Endothelial cell of umbilical vein (primary cell): ENCODE results near the gene GSK3A. TPM values are rescaled to one million over a fixed set of nuclear protein-coding genes. Genes with fewer than 3 reads are reported as not detected.

ENCODE experiments used
- BruUV-seq: library from RNA; stranded (reverse); fragments of 400-500 nt; replicated peaks from 2 replicates; lab custom pipeline; 2021; lab: Mats Ljungman, UMichigan
- CTCF ChIA-PET: fragments of 300-600, 350-600 bp; sonication (Branson Sonifier 250); formaldehyde crosslinking; loops from one replicate; lab custom pipeline; 2021; ENCODE audit warnings: antibody characterized with exemption, inconsistent platforms; lab: Charles Lee
- POLR2A ChIA-PET: fragments of 300-600, 350-600 bp; sonication (Branson Sonifier 250); formaldehyde crosslinking; loops from one replicate; lab custom pipeline; 2021; ENCODE audit warnings: antibody characterized with exemption, inconsistent platforms; lab: Charles Lee
- DNase-seq: peaks from one replicate; pipeline ENCODE4 v3.0.0-alpha.2; 2011; ENCODE audit warnings: low read depth, low spot score
- FAIRE-seq: peaks from 2 replicates; lab custom pipeline; 2011; peaks lifted over from hg19 to GRCh38; lab: Jason Lieb, UNC
- H2AFZ ChIP-seq: 2 replicates; pipeline ENCODE4 v1.6.0; 2012; ENCODE audit warnings: low read depth, low read length, control low read depth, inconsistent platforms
- H3K27ac ChIP-seq: 2 replicates; pipeline ENCODE4 v1.5.1; 2011; ENCODE audit warnings: low read depth, mild to moderate bottlenecking, control low read depth, low read length, moderate library complexity; ENCODE audit not compliant: insufficient read depth
- H3K27me3 ChIP-seq, 2 experiments: 2 replicates each; pipeline versions ENCODE4 v1.6.0 to v1.6.1; 2011; ENCODE audit warnings: low read length in 2 of 2, mixed read lengths in 1 of 2; ENCODE audit not compliant: control insufficient read depth in 2 of 2, insufficient read depth in 2 of 2
- H3K36me3 ChIP-seq, 2 experiments: 2 replicates in 1 of 2; 3 replicates in 1 of 2; pipeline ENCODE4 v1.5.1; 2011; ENCODE audit warnings: low read length in 2 of 2, mild to moderate bottlenecking in 1 of 2, moderate library complexity in 1 of 2; ENCODE audit not compliant: control insufficient read depth in 2 of 2, insufficient read depth in 2 of 2; ENCODE audit errors: extremely low read depth in 1 of 2
- H3K4me1 ChIP-seq: 3 replicates; pipeline ENCODE4 v1.5.1; 2011; ENCODE audit warnings: mild to moderate bottlenecking, low read length; ENCODE audit not compliant: control insufficient read depth, insufficient read depth; ENCODE audit errors: extremely low read depth
- H3K4me2 ChIP-seq: 2 replicates; pipeline ENCODE4 v1.6.1; 2011; ENCODE audit warnings: low read length, control low read depth, mixed read lengths; ENCODE audit not compliant: insufficient read depth
- H3K4me3 ChIP-seq, 3 experiments: fragments of 200-600 bp in 1 of 3; sonication (generic), shearing (Covaris generic) in 1 of 3; replicated peaks in 1 of 3; 2 replicates each; pipeline ENCODE4 v1.5.1; 2011 to 2016; ENCODE audit warnings: control low read depth in 3 of 3, low read length in 3 of 3, mild to moderate bottlenecking in 2 of 3, inconsistent platforms in 1 of 3, low read depth in 1 of 3, moderate library complexity in 1 of 3; ENCODE audit not compliant: insufficient read depth in 1 of 3
- H3K79me2 ChIP-seq: 2 replicates; pipeline ENCODE4 v1.6.0; 2012; ENCODE audit warnings: low read length, inconsistent platforms; ENCODE audit not compliant: control insufficient read depth, insufficient read depth
- H3K9ac ChIP-seq: replicated peaks from 2 replicates; pipeline ENCODE3; 2011; ENCODE audit warnings: low read length, control low read depth; ENCODE audit not compliant: insufficient read depth; ENCODE audit errors: extremely low read depth
- H3K9me1 ChIP-seq: replicated peaks from 3 replicates; pipeline ENCODE4 v1.6.0; 2011; ENCODE audit warnings: mild to moderate bottlenecking, low read length; ENCODE audit not compliant: control insufficient read depth, insufficient read depth; ENCODE audit errors: extremely low read depth
- H3K9me3 ChIP-seq: replicated peaks from 2 replicates; pipeline ENCODE4 v1.5.1; 2012; ENCODE audit warnings: low read length, inconsistent platforms; ENCODE audit not compliant: control insufficient read depth, insufficient read depth
- H4K20me1 ChIP-seq: replicated peaks from 2 replicates; pipeline ENCODE3; 2011; ENCODE audit warnings: mild to moderate bottlenecking, low read length; ENCODE audit not compliant: control insufficient read depth, insufficient read depth; ENCODE audit errors: extremely low read depth
- CTCF ChIP-seq, 2 donors: IDR thresholded peaks; 1 replicate in 1 of 2; 2 replicates in 1 of 2; pipeline ENCODE4 v1.5.1; 2011; ENCODE audit warnings: low read length in 2 of 2, mild to moderate bottlenecking in 2 of 2, moderate library complexity in 2 of 2, control low read depth in 1 of 2, inconsistent platforms in 1 of 2, low read depth in 1 of 2; ENCODE audit not compliant: insufficient read depth in 1 of 2; ENCODE audit errors: extremely low read depth in 1 of 2
- EZH2 ChIP-seq: IDR thresholded peaks from 2 replicates; pipeline ENCODE4 v1.6.1; 2012; ENCODE audit warnings: borderline replicate concordance, low read depth, mild to moderate bottlenecking, moderate library complexity, low read length, inconsistent platforms; ENCODE audit not compliant: severe bottlenecking
- FOS ChIP-seq: IDR thresholded peaks from 2 replicates; pipeline ENCODE4 v1.6.1; 2011; ENCODE audit warnings: mild to moderate bottlenecking, low read length, moderate library complexity, borderline replicate concordance; ENCODE audit not compliant: insufficient read depth
- GATA2 ChIP-seq: IDR thresholded peaks from 2 replicates; pipeline ENCODE4 v1.7.0; 2011; ENCODE audit warnings: low read depth, mild to moderate bottlenecking, moderate library complexity, mixed read lengths, low read length; ENCODE audit not compliant: insufficient read length, insufficient read depth
- MAX ChIP-seq: IDR thresholded peaks from 2 replicates; pipeline ENCODE4 v1.6.1; 2011; ENCODE audit not compliant: insufficient read depth, insufficient read length
- POLR2A ChIP-seq: IDR thresholded peaks from 2 replicates; pipeline ENCODE4 v1.6.1; 2012; ENCODE audit warnings: low read depth, mild to moderate bottlenecking, control low read depth, low read length
- POLR2AphosphoS5 ChIP-seq: IDR thresholded peaks from 2 replicates; pipeline ENCODE4 v1.6.1; 2012; ENCODE audit warnings: low read depth, mild to moderate bottlenecking, control low read depth, low read length, moderate library complexity; ENCODE audit not compliant: insufficient read depth
- dilution Hi-C: fragments of 300-500 bp; cut with MboI; formaldehyde crosslinking; loops from one replicate; pipeline ENCODE4 v1.15.0; 2019; ENCODE audit warnings: low sequenced_read_pairs; ENCODE audit not compliant: extremely low pct_ligation_motif_present
- intact Hi-C: fragments of 100-400 bp; cut with micrococcal nuclease; formaldehyde crosslinking; loops from one replicate; pipeline ENCODE4 v1.10.0; 2022
- polyA plus RNA-seq, 4 experiments: library from polyadenylated mRNA; depleted of rRNA in 3 of 4; stranded (reverse) in 3 of 4; unstranded in 1 of 4; fragments of >200 nt; gene quantifications; 2 replicates each; pipeline versions ENCODE4 v1.2.1 to v1.2.3, GENCODE V29; 2011 to 2012; ENCODE audit warnings: missing spikeins in 1 of 4
- total RNA-seq: library from RNA; stranded (reverse); gene quantifications from 2 replicates; pipeline ENCODE4 v1.2.3, GENCODE V29; 2021

Gene GSK3A
- total and polyA plus RNA-seq, 2 donors (not counting 3 experiments of a cell fraction or from before 2014, with no cell fraction given): 49.5 to 73.7 TPM

- intact Hi-C loops: no loop called here
- H3K4me2 ChIP-seq: no peak overlapping the region
- H2AFZ ChIP-seq: no peak overlapping the region
Observed at GRCh38 chr19:42188665-42189064, 53.7 kb downstream of the GSK3A start.

More at GRCh38 chr19:42188665-42189064, 53.7 kb downstream of the GSK3A start:
- H3K4me1 ChIP-seq: no peaks in the 10 kb centered on the region
- DNase-seq (no peak), FAIRE-seq (no peak)
- H3K9me3 ChIP-seq: no peaks in the 10 kb centered on the region
- no peaks in the 10 kb centered on the region for H3K36me3 ChIP-seq
- H3K79me2 ChIP-seq: no peaks in the 10 kb centered on the region
- no TSS peak for BruUV-seq
- POLR2A ChIA-PET: no interaction called here
- H3K9ac ChIP-seq: no peak overlapping the region
- TF ChIP-seq MAX (no peak), EZH2 (no peak), FOS (no peak), POLR2AphosphoS5 (no peak), GATA2 (no peak), POLR2A (no peak), CTCF (IDR thresholded peaks at IDR 0.05; ENCODE audit: extremely low read depth in 1 of 2, insufficient read depth in 1 of 2, low read depth in 1 of 2, low read length in 2 of 2) (no peak)
- H3K4me3 ChIP-seq: no peak overlapping the region
- H4K20me1 ChIP-seq: no peaks in the 10 kb centered on the region
- no peak overlapping the region for H3K27ac ChIP-seq
- dilution Hi-C loops: no loop called here
- CTCF ChIA-PET: no interaction called here
- peaks cover 2 to 9% of the 10 kb centered on the region in 2 experiments for H3K27me3 ChIP-seq
- no peaks in the 10 kb centered on the region for H3K9me1 ChIP-seq
